ENCODE data around the gene MTHFD1L.

DNA sequence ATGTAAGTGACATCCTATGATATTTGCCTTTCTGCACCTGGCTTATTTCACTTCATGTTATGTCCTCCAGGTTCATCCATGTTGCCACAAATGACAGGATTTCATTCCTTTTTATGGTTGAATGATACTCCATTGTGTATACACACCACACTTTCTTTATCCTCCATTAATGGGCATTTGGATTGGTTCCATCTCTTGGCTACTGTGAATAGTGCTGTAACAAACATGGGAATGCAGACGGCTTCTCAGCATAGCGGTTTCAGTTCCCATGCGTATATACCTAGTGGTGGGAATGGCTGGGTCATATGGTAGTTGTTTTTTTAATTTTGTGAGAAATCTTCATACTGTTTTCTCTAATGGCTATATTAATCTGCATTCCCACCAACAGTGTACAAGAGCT, 14.8 kb downstream of the MTHFD1L start:
- TF ChIP-seq ZFP3 (CRISPR knock-in tag; IDR thresholded peaks at IDR 0.05) (no peak), SNAI2 (CRISPR knock-in tag; IDR thresholded peaks at IDR 0.05) (no peak), ZFP30 (CRISPR knock-in tag; IDR thresholded peaks at IDR 0.05) (no peak), ARNTL (CRISPR knock-in tag; IDR thresholded peaks at IDR 0.05; ENCODE audit: borderline replicate concordance, low read depth) (no peak)
- TF ChIP-seq, protein P1, sequence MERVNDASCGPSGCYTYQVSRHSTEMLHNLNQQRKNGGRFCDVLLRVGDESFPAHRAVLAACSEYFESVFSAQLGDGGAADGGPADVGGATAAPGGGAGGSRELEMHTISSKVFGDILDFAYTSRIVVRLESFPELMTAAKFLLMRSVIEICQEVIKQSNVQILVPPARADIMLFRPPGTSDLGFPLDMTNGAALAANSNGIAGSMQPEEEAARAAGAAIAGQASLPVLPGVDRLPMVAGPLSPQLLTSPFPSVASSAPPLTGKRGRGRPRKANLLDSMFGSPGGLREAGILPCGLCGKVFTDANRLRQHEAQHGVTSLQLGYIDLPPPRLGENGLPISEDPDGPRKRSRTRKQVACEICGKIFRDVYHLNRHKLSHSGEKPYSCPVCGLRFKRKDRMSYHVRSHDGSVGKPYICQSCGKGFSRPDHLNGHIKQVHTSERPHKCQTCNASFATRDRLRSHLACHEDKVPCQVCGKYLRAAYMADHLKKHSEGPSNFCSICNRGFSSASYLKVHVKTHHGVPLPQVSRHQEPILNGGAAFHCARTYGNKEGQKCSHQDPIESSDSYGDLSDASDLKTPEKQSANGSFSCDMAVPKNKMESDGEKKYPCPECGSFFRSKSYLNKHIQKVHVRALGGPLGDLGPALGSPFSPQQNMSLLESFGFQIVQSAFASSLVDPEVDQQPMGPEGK (CRISPR knock-in tag; IDR thresholded peaks at IDR 0.05; ENCODE audit: borderline replicate concordance): no peak
- TF ChIP-seq, protein P2, sequence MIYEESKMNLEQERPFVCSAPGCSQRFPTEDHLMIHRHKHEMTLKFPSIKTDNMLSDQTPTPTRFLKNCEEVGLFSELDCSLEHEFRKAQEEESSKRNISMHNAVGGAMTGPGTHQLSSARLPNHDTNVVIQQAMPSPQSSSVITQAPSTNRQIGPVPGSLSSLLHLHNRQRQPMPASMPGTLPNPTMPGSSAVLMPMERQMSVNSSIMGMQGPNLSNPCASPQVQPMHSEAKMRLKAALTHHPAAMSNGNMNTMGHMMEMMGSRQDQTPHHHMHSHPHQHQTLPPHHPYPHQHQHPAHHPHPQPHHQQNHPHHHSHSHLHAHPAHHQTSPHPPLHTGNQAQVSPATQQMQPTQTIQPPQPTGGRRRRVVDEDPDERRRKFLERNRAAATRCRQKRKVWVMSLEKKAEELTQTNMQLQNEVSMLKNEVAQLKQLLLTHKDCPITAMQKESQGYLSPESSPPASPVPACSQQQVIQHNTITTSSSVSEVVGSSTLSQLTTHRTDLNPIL (CRISPR knock-in tag; IDR thresholded peaks at IDR 0.05; ENCODE audit: low read depth): no peak

Data from SK-N-SH treated with all-trans-retinoic acid at 6 μM for 48 hours (cell line).